GM23338 (cell line): ENCODE measurements around the gene TNC. TPM values are rescaled to one million over a fixed set of nuclear protein-coding genes. Genes with fewer than 3 reads are reported as not detected.

Experiments
- ATAC-seq: fragments of 200-7000 bp; cut with Tn5 transposase; 3 replicates; pipeline ENCODE4 v1.9.1; 2020
- DNase-seq: peaks from one replicate; pipeline ENCODE4 v3.0.0-alpha.2; 2015; ENCODE audit warnings: low spot score
- H2AFZ ChIP-seq: fragments of 200-600 bp; sonication (generic); 2 replicates; pipeline ENCODE4 v1.8.0; 2016; ENCODE audit warnings: antibody characterized with exemption, mild to moderate bottlenecking, moderate library complexity
- H3F3A ChIP-seq: fragments of 200-600 bp; sonication (generic); replicated peaks from 2 replicates; pipeline ENCODE4 v1.8.0; 2017; ENCODE audit warnings: antibody characterized with exemption, mixed run types, low read depth
- H3K27ac ChIP-seq: fragments of 200-600 bp; sonication (generic); 2 replicates; pipeline ENCODE4 v1.6.1; 2016; ENCODE audit warnings: low read depth
- H3K27me3 ChIP-seq: fragments of 200-600 bp; sonication (generic); 2 replicates; pipeline ENCODE4 v1.8.0; 2016; ENCODE audit warnings: mild to moderate bottlenecking, mixed run types, moderate library complexity; ENCODE audit not compliant: insufficient read depth
- H3K36me3 ChIP-seq: fragments of 200-600 bp; sonication (generic); 2 replicates; pipeline ENCODE4 v1.8.0; 2016; ENCODE audit warnings: mild to moderate bottlenecking; ENCODE audit not compliant: insufficient read depth
- H3K4me1 ChIP-seq: fragments of 200-600 bp; sonication (generic); 2 replicates; pipeline ENCODE4 v1.8.0; 2016; ENCODE audit warnings: mild to moderate bottlenecking, moderate library complexity; ENCODE audit not compliant: insufficient read depth
- H3K4me2 ChIP-seq: fragments of 200-600 bp; sonication (generic); 2 replicates; pipeline ENCODE4 v1.7.1; 2017; ENCODE audit warnings: mixed run types
- H3K4me3 ChIP-seq: fragments of 200-600 bp; sonication (generic); 2 replicates; pipeline ENCODE4 v1.6.1; 2016; ENCODE audit warnings: mixed run types
- H3K79me2 ChIP-seq: fragments of 200-600 bp; sonication (generic); replicated peaks from 2 replicates; pipeline ENCODE4 v1.8.0; 2017; ENCODE audit warnings: mild to moderate bottlenecking; ENCODE audit not compliant: insufficient read depth
- H3K9me2 ChIP-seq: fragments of 200-600 bp; sonication (generic); 2 replicates; pipeline ENCODE4 v1.8.0; 2017; ENCODE audit not compliant: insufficient read depth
- H4K20me1 ChIP-seq: fragments of 200-600 bp; sonication (generic); replicated peaks from 2 replicates; pipeline ENCODE4 v1.8.0; 2017; ENCODE audit warnings: mild to moderate bottlenecking; ENCODE audit not compliant: insufficient read depth
- H3K27ac Mint-ChIP-seq: 2 replicates; pipeline ENCODE4 v1.8.0; 2020; ENCODE audit warnings: inconsistent platforms, mild to moderate bottlenecking, moderate library complexity, mixed read lengths
- H3K27me3 Mint-ChIP-seq: 3 replicates; pipeline ENCODE4 v1.8.0; 2022; ENCODE audit warnings: low read depth, mild to moderate bottlenecking, moderate library complexity, mixed read lengths, inconsistent platforms; ENCODE audit not compliant: insufficient read depth, poor library complexity
- H3K36me3 Mint-ChIP-seq: 3 replicates; pipeline ENCODE4 v1.8.0; 2021; ENCODE audit warnings: low read depth, mild to moderate bottlenecking, inconsistent platforms, moderate library complexity, mixed read lengths
- H3K4me1 Mint-ChIP-seq: 3 replicates; pipeline ENCODE4 v1.8.0; 2020; ENCODE audit warnings: mild to moderate bottlenecking, inconsistent platforms, mixed read lengths
- H3K4me3 Mint-ChIP-seq: 3 replicates; pipeline ENCODE4 v1.8.0; 2021; ENCODE audit warnings: moderate library complexity, mild to moderate bottlenecking, inconsistent platforms, mixed read lengths
- H3K9me3 Mint-ChIP-seq: 3 replicates; pipeline ENCODE4 v1.8.0; 2020; ENCODE audit warnings: moderate library complexity, mild to moderate bottlenecking, inconsistent platforms, mixed read lengths
- CREB1 ChIP-seq: fragments of 250-450 bp; sonication (Bioruptor Pico); IDR thresholded peaks from 2 replicates; pipeline ENCODE4 v1.5.0; 2020; ENCODE audit warnings: low read depth, mild to moderate bottlenecking, moderate library complexity
- CTCF ChIP-seq, 2 experiments: fragments of 200-600 bp in 1 of 2; sonication (generic) in 1 of 2; conservative IDR thresholded peaks; 2 replicates each; pipeline versions ENCODE4 v1.5.1 to v1.6.1; 2016 to 2017; ENCODE audit warnings: antibody characterized with exemption in 2 of 2, low read depth in 2 of 2, mild to moderate bottlenecking in 2 of 2, moderate library complexity in 1 of 2
- ETS1 ChIP-seq: IDR thresholded peaks from 2 replicates; pipeline ENCODE4 v1.6.1; 2016; ENCODE audit warnings: antibody characterized with exemption
- EZH2 ChIP-seq: fragments of 200-600 bp; sonication (generic); IDR thresholded peaks from one replicate; pipeline ENCODE4 v1.8.0; 2017; ENCODE audit warnings: antibody characterized with exemption, mild to moderate bottlenecking, low read depth; ENCODE audit not compliant: unreplicated experiment
- EZH2phosphoT487 ChIP-seq: fragments of 200-600 bp; sonication (generic); IDR thresholded peaks from one replicate; pipeline ENCODE4 v1.8.1; 2018; ENCODE audit warnings: antibody characterized with exemption; ENCODE audit not compliant: unreplicated experiment
- JUNB ChIP-seq: IDR thresholded peaks from one replicate; pipeline ENCODE4 v1.6.1; 2016; ENCODE audit warnings: antibody characterized with exemption; ENCODE audit not compliant: unreplicated experiment
- NANOG ChIP-seq: IDR thresholded peaks from 2 replicates; pipeline ENCODE4 v1.6.1; 2016; ENCODE audit warnings: antibody characterized with exemption, borderline replicate concordance
- POLR2AphosphoS5 ChIP-seq: IDR thresholded peaks from 2 replicates; pipeline ENCODE4 v1.6.1; 2016; ENCODE audit warnings: antibody characterized with exemption, low read depth
- REST ChIP-seq: IDR thresholded peaks from one replicate; pipeline ENCODE4 v1.6.1; 2018; ENCODE audit warnings: antibody characterized with exemption; ENCODE audit not compliant: unreplicated experiment
- STAT1 ChIP-seq: IDR thresholded peaks from one replicate; pipeline ENCODE4 v1.6.1; 2016; ENCODE audit warnings: antibody characterized with exemption; ENCODE audit not compliant: unreplicated experiment
- ZNF114 ChIP-seq: fragments of 250-450 bp; sonication (Bioruptor Pico); IDR thresholded peaks from 2 replicates; pipeline ENCODE4 v1.5.0; 2020; ENCODE audit warnings: mild to moderate bottlenecking, moderate library complexity
- ZNF331 ChIP-seq: fragments of 250-450 bp; sonication (Bioruptor Pico); IDR thresholded peaks from 2 replicates; pipeline ENCODE4 v1.5.0; 2020; ENCODE audit warnings: low read depth, mild to moderate bottlenecking, moderate library complexity
- polyA plus RNA-seq: library from polyadenylated mRNA; unstranded; fragments of >200 nt; fragmentation: Nextera tagmentation; extraction: Ambion mirVana; gene quantifications from 2 replicates; pipeline ENCODE4 v1.2.1, GENCODE V29; 2016
- total RNA-seq: library from RNA; depleted of rRNA; stranded (reverse); fragments of >200 nt; shearing (Covaris generic); gene quantifications from 2 replicates; pipeline ENCODE4 v1.2.3, GENCODE V29; 2014

TNC gene
- total and polyA plus RNA-seq, 2 experiments from 2014 or later, result 0.89 to 2.7 TPM

GRCh38 chr9:114987116-114987515 lies 130.8 kb downstream of the TNC start:
- no peak for TF ChIP-seq EZH2
- no peak for TF ChIP-seq STAT1
- no peak for TF ChIP-seq CREB1 (CRISPR knock-in tag)
- no peak for TF ChIP-seq ETS1
- no peak for TF ChIP-seq CTCF (conservative IDR thresholded peaks at IDR 0.05; ENCODE audit: low read depth in 2 of 2)
- no peak for TF ChIP-seq POLR2AphosphoS5
- no peak for TF ChIP-seq ZNF331
- TF ChIP-seq NANOG, result no peak
- no peak for TF ChIP-seq ZNF114 (CRISPR knock-in tag)
- no peak for TF ChIP-seq EZH2phosphoT487
- no peak for TF ChIP-seq JUNB
- no peak for TF ChIP-seq REST
- ATAC-seq, result no peak
- Histone ChIP-seq H3K27ac (no peak overlapping the region), H3K4me2 (no peak overlapping the region), H3K9me2 (no peaks in the 10 kb centered on the region), H3K36me3 (no peaks in the 10 kb centered on the region), H3K79me2 (no peaks in the 10 kb centered on the region), H2AFZ (no peak overlapping the region), H3K27me3 (0 out of 2 replicates have a peak, but pooled peaks cover 4% of the 10 kb centered on the region), H3K4me1 (no peaks in the 10 kb centered on the region), H3F3A (no peaks in the 10 kb centered on the region), H4K20me1 (no peaks in the 10 kb centered on the region; the same call in 1 of the 2 replicates), H3K4me3 (no peak overlapping the region)
- Mint-ChIP-seq H3K27ac (no peak overlapping the region), H3K4me3 (no peak overlapping the region), H3K27me3 (peaks cover 6% of the 10 kb centered on the region), H3K36me3 (no peaks in the 10 kb centered on the region), H3K4me1 (no peaks in the 10 kb centered on the region; the same call in 1 of the 3 replicates), H3K9me3 (no peaks in the 10 kb centered on the region)
- no peak for DNase-seq
